Vagina (tissue), 2 donors: ENCODE data around the gene HDAC7.

Experiments
- CTCF ChIP-seq, 3 experiments: fragments of 450-650 bp in 2 of 3; fragments of 200-600 bp in 1 of 3; sonication (generic) in 1 of 3; IDR thresholded peaks; one replicate each; pipeline ENCODE4 v1.5.1; 2017 to 2019; ENCODE audit warnings: antibody characterized with exemption in 3 of 3, mild to moderate bottlenecking in 2 of 3, moderate library complexity in 2 of 3
- POLR2A ChIP-seq, 2 donors: fragments of 450-650 bp; IDR thresholded peaks; one replicate each; pipeline ENCODE4 v1.6.1; 2017; ENCODE audit warnings: antibody characterized with exemption in 2 of 2, mild to moderate bottlenecking in 2 of 2, moderate library complexity in 2 of 2
- POLR2AphosphoS5 ChIP-seq, 2 donors: sonication (generic); formaldehyde crosslinking; IDR thresholded peaks; one replicate each; pipeline ENCODE4 v1.9.0; 2017; ENCODE audit warnings: antibody characterized with exemption in 2 of 2, mild to moderate bottlenecking in 2 of 2, low read depth in 1 of 2; ENCODE audit not compliant: insufficient read depth in 1 of 2

GRCh38 chr12:47812797-47813510 lies 6.7 kb downstream of the HDAC7 start:
- TF ChIP-seq POLR2A (IDR thresholded peaks at IDR 0.05) (no peak), CTCF (IDR thresholded peaks at IDR 0.05) (no peak), POLR2AphosphoS5 (IDR thresholded peaks at IDR 0.05; ENCODE audit: insufficient read depth in 1 of 2, low read depth in 1 of 2) (peak; percentile 81 to 84)
